IgD-negative memory B cell (primary cell): Measurements from ENCODE around the gene NDFIP1. TPM values are rescaled to one million over a fixed set of nuclear protein-coding genes. Genes with fewer than 3 reads are reported as not detected.

ENCODE experiments used
- H3K27ac Mint-ChIP-seq, 3 donors: one replicate each; pipeline ENCODE4 v1.8.0; 2020 to 2022; ENCODE audit warnings: mild to moderate bottlenecking in 3 of 3, mixed read lengths in 3 of 3, moderate library complexity in 1 of 3
- H3K27me3 Mint-ChIP-seq: one replicate; pipeline ENCODE4 v1.8.0; 2021; ENCODE audit warnings: mixed read lengths
- H3K36me3 Mint-ChIP-seq: one replicate; pipeline ENCODE4 v1.8.0; 2020; ENCODE audit warnings: mild to moderate bottlenecking, mixed read lengths
- H3K4me1 Mint-ChIP-seq, 3 donors: one replicate each; pipeline ENCODE4 v1.8.0; 2020 to 2022; ENCODE audit warnings: mixed read lengths in 3 of 3, mild to moderate bottlenecking in 1 of 3
- H3K4me3 Mint-ChIP-seq, 4 donors: one replicate each; pipeline ENCODE4 v1.8.0; 2020 to 2022; ENCODE audit warnings: mild to moderate bottlenecking in 4 of 4, mixed read lengths in 4 of 4, moderate library complexity in 3 of 4
- H3K9me3 Mint-ChIP-seq, 3 donors: one replicate each; pipeline ENCODE4 v1.8.0; 2020 to 2021; ENCODE audit warnings: mixed read lengths in 3 of 3, mild to moderate bottlenecking in 1 of 3
- polyA plus RNA-seq: library from polyadenylated mRNA; unstranded; fragments of 300-500 nt; fragmentation: Illumina TruSeq; gene quantifications from one replicate; pipeline ENCODE4 v1.2.3, GENCODE V29; 2021

Gene NDFIP1
- polyA plus RNA-seq, 1 donor from 2014 or later: 21.6 TPM

DNA sequence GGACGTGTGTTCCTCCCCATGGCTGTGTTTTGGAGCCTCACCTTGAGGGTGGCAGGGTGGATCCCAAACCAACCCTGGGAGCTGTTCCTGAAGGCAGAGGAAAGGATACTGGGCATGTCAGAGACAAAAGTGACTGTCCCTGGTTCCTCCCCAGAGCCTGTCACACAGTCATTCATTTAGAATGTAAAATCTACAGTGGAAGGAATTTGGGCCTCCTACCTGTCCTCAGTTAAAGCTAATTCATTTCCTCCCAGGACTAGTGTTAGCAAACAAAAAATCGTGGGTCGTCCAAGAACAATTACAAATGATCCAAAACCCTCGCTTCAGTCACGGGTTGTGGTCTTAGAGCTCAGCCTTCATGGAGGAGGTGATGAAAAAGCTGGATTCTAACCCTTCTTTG, 83.2 kb downstream of the NDFIP1 start:
- H3K4me1 Mint-ChIP-seq: no peaks in the 10 kb centered on the region
- H3K36me3 Mint-ChIP-seq: no peaks in the 10 kb centered on the region
- H3K4me3 Mint-ChIP-seq: peak overlapping the region in 1 of 4 donors; percentile 39
- H3K27ac Mint-ChIP-seq: no peak overlapping the region
- H3K9me3 Mint-ChIP-seq: peaks cover 0 to 1% (median 0%) of the 10 kb centered on the region in 3 donors
- peaks cover 7% of the 10 kb centered on the region for H3K27me3 Mint-ChIP-seq

- H3K4me3 Mint-ChIP-seq: no peak overlapping the region
- peaks cover 0 to 2% (median 1%) of the 10 kb centered on the region in 3 donors for H3K9me3 Mint-ChIP-seq
- peaks cover 9% of the 10 kb centered on the region for H3K27me3 Mint-ChIP-seq
- H3K4me1 Mint-ChIP-seq: no peaks in the 10 kb centered on the region
- no peak overlapping the region for H3K27ac Mint-ChIP-seq
- H3K36me3 Mint-ChIP-seq: peaks cover 1% of the 10 kb centered on the region
Measured at GRCh38 chr5:142192286-142193113, 83.9 kb downstream of the NDFIP1 start.

GRCh38 chr5:142193114-142193428, 84.5 kb downstream of the NDFIP1 start:
- peaks cover 6% of the 10 kb centered on the region for H3K27me3 Mint-ChIP-seq
- no peak overlapping the region for H3K4me3 Mint-ChIP-seq
- no peak overlapping the region for H3K27ac Mint-ChIP-seq
- peaks cover 0 to 2% (median 1%) of the 10 kb centered on the region in 3 donors for H3K9me3 Mint-ChIP-seq
- no peaks in the 10 kb centered on the region for H3K4me1 Mint-ChIP-seq
- peaks cover 2% of the 10 kb centered on the region for H3K36me3 Mint-ChIP-seq

- H3K27ac Mint-ChIP-seq: peak overlapping the region in 1 of 3 donors; percentile 35
- peaks cover 0 to 2% (median 0%) of the 10 kb centered on the region in 3 donors for H3K9me3 Mint-ChIP-seq
- H3K27me3 Mint-ChIP-seq: peaks cover 2% of the 10 kb centered on the region
- H3K36me3 Mint-ChIP-seq: peaks cover 3% of the 10 kb centered on the region
- H3K4me3 Mint-ChIP-seq: no peak overlapping the region
- H3K4me1 Mint-ChIP-seq: no peaks in the 10 kb centered on the region
Measured at GRCh38 chr5:142197098-142197497, 88.5 kb downstream of the NDFIP1 start.

DNA sequence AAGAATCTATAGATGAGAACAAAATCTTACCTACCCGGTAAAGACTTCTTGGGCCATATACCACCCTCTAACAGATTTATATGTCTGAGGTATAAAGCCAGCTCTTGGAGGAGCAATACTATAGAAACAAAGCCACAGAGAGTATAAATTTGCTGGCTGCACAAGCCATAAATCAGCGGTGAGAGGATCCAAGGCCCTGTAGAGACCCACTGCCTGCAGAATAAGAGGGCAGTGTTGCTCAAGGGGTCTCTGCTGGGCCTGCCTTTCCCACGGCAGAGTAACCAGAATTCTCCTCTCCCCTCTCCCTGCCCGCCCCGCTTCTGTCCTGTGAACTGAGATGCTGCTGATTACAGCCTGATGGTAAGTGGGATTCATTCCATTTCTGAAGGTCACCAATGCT, 89.2 kb downstream of the NDFIP1 start:
- H3K36me3 Mint-ChIP-seq: peaks cover 3% of the 10 kb centered on the region
- H3K27ac Mint-ChIP-seq: no peak overlapping the region
- H3K4me3 Mint-ChIP-seq: no peak overlapping the region
- H3K4me1 Mint-ChIP-seq: no peaks in the 10 kb centered on the region
- H3K27me3 Mint-ChIP-seq: peaks cover 6% of the 10 kb centered on the region
- H3K9me3 Mint-ChIP-seq: peaks cover 0 to 2% (median 0%) of the 10 kb centered on the region in 3 donors

- Mint-ChIP-seq H3K27me3 (peaks cover 9% of the 10 kb centered on the region), H3K36me3 (peaks cover 3% of the 10 kb centered on the region), H3K4me1 (no peaks in the 10 kb centered on the region), H3K4me3 (no peak overlapping the region), H3K9me3 (peaks cover 0 to 2% (median 0%) of the 10 kb centered on the region in 3 donors), H3K27ac (no peak overlapping the region)
Measured at GRCh38 chr5:142199388-142199787, 90.8 kb downstream of the NDFIP1 start.

DNA sequence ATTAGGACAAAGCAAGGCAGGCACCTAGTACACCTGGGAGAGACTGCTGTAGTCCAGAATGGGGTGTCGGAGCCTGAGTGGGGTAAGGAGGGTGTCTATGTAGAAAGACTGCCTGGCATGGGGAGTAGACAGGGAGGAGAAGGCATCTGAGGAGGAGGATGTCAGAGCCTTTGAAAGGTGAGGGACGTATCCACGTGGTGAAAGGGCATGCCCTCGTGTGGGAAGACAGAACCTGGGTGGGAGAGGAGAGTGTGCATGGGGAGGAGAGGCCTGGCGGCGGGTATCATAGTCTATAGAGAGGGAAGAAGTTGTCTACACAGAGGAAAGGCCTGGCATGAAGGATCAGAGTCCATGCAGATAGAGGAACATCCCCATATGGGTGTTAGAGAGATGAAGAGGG, 91.8 kb downstream of the NDFIP1 start:
- no peaks in the 10 kb centered on the region for H3K4me1 Mint-ChIP-seq
- no peak overlapping the region for H3K27ac Mint-ChIP-seq
- H3K27me3 Mint-ChIP-seq: peaks cover 11% of the 10 kb centered on the region
- peaks cover 0 to 2% (median 0%) of the 10 kb centered on the region in 3 donors for H3K9me3 Mint-ChIP-seq
- peaks cover 3% of the 10 kb centered on the region for H3K36me3 Mint-ChIP-seq
- peak overlapping the region in 1 of 4 donors; percentile 18 for H3K4me3 Mint-ChIP-seq

GRCh38 chr5:142201471-142201887, 92.9 kb downstream of the NDFIP1 start:
- H3K27me3 Mint-ChIP-seq: peaks cover 11% of the 10 kb centered on the region
- H3K9me3 Mint-ChIP-seq: peaks cover 0 to 2% (median 0%) of the 10 kb centered on the region in 3 donors
- H3K27ac Mint-ChIP-seq: no peak overlapping the region
- H3K4me1 Mint-ChIP-seq: no peaks in the 10 kb centered on the region
- H3K4me3 Mint-ChIP-seq: no peak overlapping the region
- H3K36me3 Mint-ChIP-seq: peaks cover 3% of the 10 kb centered on the region

DNA sequence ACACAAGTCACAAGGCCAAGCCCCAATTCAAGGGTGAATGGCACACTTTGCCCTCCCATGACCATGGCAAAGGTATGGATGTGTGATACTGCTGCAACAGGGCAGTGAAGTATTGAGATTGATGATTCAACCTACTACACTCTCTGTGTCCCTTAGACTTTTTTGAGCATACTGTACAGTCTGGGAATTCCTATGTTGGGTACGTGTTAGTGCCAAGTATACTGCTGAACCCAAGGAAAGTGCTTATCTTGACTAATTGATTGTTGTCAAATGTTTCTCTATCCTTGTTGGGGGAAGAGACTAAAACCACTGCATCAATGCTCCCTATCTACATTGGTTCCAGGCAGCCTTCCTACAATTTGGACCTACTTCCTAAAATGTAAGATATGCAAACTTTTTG, 93.7 kb downstream of the NDFIP1 start:
- H3K36me3 Mint-ChIP-seq: peaks cover 3% of the 10 kb centered on the region
- no peaks in the 10 kb centered on the region for H3K9me3 Mint-ChIP-seq
- peaks cover 9% of the 10 kb centered on the region for H3K27me3 Mint-ChIP-seq
- no peaks in the 10 kb centered on the region for H3K4me1 Mint-ChIP-seq
- H3K27ac Mint-ChIP-seq: no peak overlapping the region
- no peak overlapping the region for H3K4me3 Mint-ChIP-seq

Other genes with a start within 250 kb of the NDFIP1 start
- 0.10 TPM for gene PCDH1, start 230.4 kb upstream of the NDFIP1 start, polyA plus RNA-seq
- 32.3 TPM for gene DELE1, start 184.9 kb upstream of the NDFIP1 start, polyA plus RNA-seq
- gene PCDH12, start 150.6 kb upstream of the NDFIP1 start, polyA plus RNA-seq: 0.29 TPM
- 29.4 TPM for gene RNF14, start 139.7 kb upstream of the NDFIP1 start, polyA plus RNA-seq
- 15.9 TPM for gene GNPDA1, start 95.8 kb upstream of the NDFIP1 start, polyA plus RNA-seq
- not detected for gene SPRY4, start 216.2 kb downstream of the NDFIP1 start, polyA plus RNA-seq